OCI-M2 (cell line): ENCODE data around the gene HSPBP1.
"Not testable (repeated sequence)": the region's sequence is repeated elsewhere in the genome, so short reads cannot be mapped to it uniquely, and the experiment has no call there.

Experiments used
- DNase-seq: peaks from one replicate; lab custom pipeline; 2025; ENCODE audit not compliant: unreplicated experiment; lab: John Stamatoyannopoulos, UW

HSPBP1 gene

DNA sequence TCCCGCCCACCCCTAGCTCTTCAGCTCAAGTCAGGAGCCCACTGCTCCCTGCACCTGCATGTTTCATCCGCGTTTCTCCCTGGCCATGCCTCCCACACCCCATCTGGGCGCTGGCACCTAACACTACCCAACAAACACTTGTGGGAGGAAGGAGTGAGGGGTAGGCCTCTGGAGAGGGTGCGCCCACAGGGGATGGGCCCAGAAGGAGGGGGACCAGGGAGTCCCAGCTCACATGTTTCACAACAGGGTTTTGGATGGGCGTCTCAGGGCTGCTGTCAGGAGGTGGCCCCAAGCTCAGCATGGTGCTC is 39.2 kb downstream of the HSPBP1 start:
- DNase-seq, result no peak

DNA sequence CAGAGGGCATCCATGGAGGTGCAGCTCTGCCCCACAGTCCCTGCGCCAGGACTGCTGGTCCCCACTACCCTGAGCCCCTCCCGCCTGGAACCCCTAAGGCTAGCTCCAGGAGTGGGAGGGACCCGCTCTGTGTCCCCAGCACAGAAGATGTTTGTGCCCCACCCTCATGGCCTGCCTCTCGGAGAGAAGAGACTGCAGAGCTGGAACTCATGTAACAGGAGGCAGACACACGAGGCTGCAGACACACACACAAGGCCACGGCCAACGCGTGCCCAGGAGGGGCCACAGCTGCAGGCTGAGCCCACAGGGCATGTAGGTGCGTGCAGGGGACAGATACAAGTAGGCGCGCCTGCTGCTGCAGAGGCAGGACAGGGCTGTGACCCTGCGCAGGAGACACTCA is 40.9 kb downstream of the HSPBP1 start:
- DNase-seq, result no peak

DNA sequence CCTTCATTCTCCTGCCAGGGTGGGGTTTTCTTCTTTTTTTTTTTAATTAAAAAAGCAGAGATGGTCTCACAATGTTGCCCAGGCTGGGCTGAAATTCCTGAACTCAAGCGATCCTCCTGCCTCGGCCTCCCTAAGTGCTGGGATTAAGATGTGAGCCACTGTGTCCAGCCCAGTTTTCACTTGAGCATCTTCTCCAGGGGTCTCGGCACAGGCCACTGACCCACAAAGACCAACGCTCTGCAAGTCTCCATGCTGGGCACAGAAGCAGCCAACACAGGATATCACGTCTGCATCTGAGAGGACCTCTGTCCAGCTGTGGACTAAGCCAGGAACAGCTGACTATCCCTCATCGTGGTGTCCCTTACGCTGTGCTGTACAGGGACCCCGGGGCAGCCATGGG is 41.9 kb downstream of the HSPBP1 start:
- DNase-seq, result no peak

DNA sequence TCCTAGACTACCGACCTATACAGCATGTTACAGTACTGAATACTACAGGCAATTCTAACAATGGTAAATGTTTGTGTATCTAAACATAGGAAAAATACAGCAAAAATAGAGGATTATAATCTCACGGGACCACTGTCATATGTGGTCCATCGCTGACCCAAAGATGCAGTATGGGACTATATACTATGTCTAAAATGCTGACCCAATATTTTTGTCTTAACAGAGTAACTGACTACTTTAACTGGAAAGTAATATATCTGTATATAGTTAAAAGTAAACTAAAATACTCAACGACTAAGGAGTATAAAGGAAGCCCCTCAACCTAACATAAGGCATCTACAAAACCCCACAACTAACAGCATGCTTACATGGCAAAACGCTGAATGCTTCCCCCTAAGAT is 46.9 kb downstream of the HSPBP1 start:
- DNase-seq, result no peak

DNA sequence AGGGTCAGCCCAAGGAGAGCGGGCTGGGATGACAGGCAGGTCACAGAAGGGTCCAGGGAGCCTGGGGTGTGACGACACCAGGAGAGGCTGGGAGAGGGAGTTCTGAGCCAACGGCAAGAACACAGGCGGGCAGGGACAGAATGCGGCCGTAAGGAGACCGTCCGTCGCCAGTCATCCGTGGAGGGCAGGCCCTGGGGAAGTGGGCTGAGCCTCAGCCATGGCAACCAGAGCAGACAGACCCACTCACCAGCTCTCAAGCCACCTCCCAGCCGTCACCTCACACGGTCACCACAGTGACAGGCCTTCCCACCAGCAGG is 47.7 kb downstream of the HSPBP1 start:
- DNase-seq, result no peak

DNA sequence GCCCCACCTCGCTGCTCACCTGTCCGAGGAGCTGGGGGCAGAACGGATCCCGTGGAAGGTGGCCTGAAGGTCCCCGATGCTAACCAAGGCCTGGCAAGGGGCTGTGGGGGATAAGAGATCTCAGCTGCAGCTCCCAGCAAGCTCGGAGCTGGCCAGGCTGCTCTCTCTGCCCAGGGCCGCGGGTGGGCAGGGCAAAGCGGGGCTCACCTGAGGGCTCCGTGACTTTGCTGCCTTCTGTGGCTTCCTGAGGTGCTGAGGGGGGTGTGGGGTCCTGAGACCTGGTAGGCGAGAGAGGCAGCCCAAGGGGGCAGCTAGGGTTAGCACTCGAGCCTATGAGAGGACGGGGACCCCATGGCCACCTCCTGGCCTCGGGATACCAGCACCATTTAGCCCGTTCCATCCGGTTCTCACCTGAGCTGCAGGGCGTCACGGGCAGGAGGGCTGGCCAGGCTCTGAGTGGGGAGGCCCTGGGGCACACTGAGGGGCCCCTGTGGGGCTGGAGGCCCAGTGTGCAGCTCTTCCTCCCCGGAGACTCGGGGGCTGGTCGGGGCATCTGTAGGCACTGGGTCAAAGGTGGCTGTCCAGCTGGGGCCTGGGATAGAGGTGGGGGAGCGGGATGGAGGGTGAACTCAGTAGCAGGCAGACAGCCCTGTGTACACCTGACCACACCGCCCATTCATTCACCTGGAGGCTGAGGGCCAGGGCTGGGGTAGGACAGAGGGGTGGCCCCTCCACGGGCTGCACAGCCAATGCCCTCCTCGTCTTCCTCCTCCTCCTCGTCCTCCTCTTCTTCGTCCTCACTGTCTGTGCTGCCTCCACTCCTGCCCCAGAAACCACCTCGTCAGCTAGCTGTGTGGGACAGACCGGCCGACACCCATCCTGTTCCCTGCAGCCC is 48.3 kb downstream of the HSPBP1 start:
- no peak for DNase-seq

DNA sequence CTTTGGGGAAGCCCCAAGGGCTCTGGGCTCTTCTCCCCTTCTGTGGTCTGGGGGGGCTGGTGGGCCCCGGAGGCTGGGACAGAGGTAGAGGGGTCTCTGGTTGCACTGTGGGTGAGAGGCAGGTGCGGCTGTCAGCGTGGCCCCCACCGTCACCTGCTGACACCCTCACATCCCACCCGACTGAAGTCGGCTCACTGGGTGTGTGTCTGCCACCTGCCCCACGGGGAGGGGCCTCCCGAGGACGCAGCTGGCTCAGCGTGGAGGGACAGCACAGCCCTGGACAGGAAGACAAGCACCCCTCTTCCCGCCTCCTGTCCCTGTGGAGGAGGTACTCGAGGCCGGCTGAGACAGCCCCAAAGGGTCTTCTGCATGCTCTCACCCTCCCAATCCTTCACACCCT is 49.1 kb downstream of the HSPBP1 start:
- DNase-seq, result no peak

DNA sequence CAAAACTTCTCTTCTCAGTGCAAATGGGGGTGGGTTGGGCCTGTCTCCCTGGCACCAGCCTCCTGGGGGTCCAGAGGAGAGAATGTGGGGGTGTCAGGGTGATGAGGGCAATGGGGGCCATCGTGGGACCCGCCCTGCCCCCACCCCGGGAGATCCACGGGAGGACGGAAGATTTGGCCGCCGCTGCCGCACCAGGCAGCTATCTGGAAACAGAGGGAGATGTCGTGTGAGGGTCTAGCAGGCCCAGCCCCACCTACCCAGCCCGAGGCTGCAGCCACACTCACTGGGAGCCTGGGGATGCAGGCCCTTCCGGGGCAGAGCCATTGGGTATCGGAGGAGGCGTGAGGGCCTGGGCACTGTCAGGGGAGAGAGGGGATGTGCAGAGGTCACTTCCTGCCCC is 49.6 kb downstream of the HSPBP1 start:
- DNase-seq, result no peak

DNA sequence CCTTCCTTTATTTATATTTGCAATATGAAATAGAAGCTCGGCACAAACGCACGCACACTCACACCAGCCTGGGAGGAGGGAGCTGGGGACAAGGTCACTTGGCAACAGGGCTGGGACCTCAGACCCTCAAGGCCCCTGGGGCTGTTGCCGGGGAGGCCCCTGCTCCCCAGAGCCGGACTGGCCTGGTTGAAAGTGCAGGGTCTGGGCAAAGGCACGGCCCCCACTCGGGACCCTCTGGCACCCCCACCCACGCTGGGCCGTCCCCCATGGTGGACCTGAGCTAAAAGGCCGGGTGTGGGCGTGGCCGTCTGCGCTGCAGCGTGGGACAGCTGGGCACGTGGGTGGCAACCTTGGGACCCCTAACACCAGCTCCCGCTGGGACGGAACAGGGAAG is 50.1 kb downstream of the HSPBP1 start:
- no peak for DNase-seq

DNA sequence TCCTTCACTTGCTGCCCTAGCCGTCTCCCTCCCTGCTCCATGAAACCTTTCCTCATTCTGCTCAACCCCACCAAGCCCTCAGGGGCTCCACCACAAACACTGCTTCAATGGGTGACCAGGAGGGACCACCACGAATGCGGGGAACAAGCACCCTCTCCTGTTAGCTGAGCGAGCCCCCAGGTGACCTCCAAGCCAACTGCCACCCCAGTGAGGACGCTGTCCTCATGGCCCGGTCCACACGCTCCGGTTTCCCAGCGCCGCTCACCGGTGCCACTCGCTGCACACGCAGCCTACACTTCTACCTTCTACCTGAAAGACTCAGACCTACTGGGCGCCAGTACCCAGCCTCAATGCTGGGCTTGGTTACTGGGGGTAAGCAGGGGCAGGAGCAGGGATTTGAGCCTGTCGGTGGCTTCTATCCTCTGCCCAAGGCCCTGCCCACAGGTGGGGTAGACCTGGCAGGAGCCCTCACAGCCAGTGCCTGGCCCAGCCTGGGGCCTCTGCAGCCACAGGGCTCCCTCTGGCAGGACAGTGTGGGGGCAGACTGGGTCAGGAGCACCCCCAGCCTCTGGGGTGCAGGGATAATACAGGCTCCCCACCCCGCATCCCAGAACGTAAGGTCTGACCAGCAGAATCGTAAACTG is 50.6 kb downstream of the HSPBP1 start:
- DNase-seq, result no peak

DNA sequence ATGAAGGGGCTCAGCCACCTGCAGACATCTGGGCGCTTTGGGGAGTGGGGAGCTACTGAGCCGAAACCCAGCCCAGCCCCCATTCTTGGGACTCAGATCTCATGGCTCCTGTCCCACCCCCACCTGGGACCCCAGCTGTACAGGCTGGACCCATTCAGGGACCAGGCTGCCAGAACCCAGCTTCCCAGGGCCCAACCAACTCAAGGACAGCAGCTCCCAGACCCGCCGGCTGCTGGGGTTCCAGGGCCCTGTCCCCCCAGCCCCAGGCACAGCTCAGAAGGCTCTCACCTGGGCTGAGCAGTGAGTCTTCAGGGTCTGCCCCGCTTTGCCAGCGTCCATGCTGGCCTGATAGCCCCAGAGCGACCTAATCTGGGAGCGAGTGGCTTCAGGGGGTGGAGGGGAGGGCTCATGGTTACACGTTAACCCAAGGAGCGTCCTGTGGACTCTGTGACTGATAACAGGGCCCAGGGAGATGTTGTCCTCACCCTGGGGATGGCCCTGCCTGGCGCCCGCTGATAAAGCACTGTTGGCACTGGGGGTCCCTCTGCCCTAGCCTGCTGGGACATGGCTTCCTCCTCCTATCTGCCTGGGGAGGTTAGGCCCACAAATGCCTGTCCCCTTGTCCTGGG is 51.4 kb downstream of the HSPBP1 start, which contains the start of gene TMEM86B:
Gene TMEM86B, minus strand, starts transcription at position 361 of the 629 bp plus-strand sequence. Its CDS starts 22 bp downstream, at position 339.
- no peak for DNase-seq

DNA sequence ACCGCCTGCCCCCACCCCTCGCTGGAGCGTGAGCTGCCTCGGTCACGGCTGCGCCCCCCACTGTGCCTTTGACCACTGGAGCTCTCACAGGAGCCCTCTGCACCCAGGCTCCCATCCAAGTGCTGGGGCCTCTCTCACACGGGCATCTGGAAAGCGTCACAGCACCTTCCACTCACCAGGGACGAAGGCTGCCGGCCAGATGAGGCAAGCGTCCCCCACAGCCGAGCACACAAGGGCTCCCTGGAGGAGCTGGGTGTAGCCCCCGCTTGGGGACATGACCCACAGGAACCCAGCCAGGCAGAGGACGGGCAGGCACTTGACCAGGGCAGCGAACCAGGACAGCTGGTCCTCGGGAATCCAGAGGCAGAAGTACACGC is 51.9 kb downstream of the HSPBP1 start:
- no peak for DNase-seq

DNA sequence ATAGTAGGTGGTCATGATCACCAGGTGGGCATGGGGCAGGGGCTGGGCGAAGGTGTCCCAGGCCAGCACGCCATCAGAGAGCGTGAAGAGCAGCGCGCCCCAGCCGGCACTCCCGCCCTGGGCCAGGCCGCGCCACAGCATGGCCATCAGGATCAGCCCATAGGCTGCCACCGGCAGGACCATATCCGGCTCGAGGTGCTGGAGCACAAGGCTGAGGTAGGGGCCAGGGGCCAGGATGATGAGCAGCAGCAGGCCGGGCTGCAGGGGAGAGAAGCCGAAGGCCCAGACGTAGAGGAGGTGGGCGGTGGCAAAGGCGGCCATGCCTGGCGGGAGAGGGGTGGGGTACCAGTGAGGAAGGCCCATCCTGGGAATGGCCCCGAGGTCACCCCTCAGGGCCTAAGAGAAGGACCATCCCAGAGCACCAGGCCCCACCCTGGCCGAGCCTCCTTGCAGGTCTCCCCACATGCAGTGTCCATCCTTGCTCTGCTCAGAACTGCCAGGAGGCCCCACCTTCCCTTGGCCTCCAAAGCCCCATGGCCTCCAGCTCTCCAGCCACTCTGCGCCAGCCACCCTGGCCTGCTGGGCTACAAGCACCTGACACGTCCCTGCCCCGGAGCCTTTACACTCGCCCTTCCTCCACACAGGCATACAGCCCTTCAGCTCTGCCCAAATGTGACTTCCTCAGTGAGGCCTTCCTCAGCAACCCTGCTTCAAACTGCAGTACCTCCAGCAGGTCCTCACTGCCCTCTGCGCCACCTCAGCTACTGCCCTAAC is 52.5 kb downstream of the HSPBP1 start:
- DNase-seq, result no peak

DNA sequence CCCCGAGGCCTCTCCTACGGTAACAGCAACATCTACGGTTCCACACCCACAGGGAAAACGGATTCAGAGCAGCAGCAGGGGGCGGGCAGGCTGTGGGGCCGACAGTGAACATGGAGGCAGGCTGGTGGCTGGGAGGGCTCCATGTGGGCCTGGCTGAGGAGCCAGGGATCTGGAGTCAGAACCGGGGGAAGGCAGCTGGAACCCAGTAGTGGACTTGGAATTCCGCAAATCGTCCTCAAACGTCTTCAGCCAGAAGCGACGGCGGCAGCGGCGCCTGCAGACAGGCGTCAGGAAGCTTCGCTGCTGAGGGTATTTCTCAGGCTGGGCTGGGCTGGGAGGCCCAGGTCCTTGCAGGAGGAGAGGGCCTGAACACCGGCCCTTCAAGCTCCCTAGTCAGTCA is 53.1 kb downstream of the HSPBP1 start:
- no peak for DNase-seq

DNA sequence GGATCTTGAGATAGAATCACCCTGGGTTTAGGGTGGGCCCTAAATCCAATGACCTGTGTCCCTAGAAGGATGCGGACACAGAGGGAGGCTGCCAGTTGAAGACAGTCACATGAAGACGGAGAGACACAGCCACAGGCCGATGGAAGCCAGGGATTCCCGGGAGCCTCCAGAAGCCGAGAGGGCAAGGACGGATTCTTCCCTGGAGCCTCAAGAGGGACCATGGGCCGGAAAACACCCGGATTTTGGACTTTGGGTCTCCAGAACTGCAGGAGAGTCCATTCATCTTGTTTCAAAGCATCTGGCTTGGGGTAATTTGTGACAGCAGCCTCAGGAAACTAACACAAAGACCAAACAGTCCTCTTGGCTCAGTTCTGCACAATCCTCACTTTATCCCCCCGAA is 53.6 kb downstream of the HSPBP1 start:
- DNase-seq, result no peak

DNA sequence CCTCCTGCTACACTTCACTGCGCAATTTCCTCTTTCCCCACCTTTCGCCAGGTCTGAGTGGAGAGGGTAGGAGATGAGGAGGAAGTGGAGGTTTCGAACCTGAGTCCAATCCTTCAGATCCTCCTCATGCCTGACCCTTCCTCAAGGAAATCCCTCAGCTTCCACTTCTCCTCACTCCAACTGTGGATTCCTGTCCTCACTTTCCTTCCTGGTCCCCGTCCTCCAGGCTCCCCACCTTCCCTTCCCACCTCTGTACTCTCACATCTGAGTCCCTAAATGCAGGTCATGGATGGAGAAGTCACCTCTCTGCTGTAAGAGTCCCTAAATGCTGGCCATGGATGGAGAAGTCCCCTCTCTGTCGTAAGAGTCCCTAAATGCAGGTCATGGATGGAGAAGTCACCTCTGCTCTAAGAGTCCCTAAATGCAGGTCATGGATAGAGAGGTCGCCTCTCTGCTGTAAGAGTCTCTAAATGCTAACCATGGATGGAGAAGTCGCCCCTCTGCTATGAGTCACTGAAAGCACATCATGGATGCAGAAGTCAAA is 54.4 kb downstream of the HSPBP1 start:
- DNase-seq, result no peak

DNA sequence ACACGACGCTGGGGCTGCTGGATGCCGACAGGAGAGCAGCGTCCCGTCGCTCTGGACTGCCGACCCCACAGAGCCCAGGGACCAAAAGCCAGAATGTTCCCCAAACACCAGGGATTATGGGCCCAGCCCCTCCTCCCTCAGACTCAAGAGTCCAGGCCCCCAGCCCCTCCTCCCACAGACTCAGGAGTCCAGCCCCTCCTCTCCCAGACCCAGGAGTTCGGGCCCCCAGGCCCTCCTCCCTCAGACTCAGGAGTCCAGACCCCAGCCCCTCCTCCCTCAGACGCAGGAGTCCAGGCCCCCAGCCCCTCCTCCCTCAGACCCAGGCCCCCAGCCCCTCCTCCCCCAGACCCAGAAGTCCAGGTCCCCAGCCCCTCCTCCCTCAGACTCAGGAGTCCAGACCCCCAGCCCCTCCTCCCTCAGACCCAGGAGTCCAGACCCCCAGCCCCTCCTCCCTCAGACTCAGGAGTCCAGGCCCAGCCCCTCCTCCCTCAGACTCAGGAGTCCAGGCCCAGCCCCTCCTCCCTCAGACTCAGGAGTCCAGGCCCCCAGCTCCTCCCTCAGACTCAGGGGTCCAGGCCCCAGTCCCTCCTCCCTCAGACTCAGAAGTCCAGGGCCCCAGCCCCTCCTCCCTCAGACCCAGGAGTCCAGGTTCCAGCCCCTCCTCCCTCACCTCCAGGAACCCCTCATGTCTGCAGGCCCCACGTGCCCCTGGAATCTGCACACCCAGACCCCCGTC is 55.1 kb downstream of the HSPBP1 start:
- DNase-seq, result not testable (repeated sequence)

DNA sequence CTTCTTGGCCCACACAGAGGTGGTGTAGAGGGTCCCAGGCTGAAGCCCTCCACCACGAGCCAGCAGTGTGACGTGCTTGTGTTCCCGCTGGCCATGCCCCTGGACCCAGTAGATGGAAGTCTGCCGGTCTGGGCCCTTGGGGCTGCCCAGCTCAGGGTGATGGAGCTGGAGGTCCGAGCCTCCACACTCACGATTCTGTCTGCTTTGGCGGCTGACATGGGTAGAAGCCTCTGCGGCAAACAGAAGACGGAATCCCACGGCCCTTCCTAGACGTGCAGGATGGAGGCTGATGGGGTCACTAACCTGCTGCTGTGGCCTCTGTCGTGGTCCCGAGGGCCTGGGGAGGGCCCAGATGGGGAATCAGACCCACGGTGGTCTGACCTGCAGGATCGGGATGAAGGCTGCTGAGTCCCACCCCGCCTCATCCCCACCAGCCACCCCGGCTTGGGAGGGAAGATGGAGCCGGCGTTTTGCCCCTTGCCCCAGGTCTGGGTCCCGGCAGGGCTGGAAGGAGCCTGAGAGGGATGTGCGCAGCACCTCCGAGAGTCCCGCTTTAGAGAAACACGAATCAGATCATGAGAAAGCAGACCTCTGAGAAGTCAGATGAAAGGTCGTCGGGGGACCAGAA is 55.8 kb downstream of the HSPBP1 start:
- no peak for DNase-seq

DNA sequence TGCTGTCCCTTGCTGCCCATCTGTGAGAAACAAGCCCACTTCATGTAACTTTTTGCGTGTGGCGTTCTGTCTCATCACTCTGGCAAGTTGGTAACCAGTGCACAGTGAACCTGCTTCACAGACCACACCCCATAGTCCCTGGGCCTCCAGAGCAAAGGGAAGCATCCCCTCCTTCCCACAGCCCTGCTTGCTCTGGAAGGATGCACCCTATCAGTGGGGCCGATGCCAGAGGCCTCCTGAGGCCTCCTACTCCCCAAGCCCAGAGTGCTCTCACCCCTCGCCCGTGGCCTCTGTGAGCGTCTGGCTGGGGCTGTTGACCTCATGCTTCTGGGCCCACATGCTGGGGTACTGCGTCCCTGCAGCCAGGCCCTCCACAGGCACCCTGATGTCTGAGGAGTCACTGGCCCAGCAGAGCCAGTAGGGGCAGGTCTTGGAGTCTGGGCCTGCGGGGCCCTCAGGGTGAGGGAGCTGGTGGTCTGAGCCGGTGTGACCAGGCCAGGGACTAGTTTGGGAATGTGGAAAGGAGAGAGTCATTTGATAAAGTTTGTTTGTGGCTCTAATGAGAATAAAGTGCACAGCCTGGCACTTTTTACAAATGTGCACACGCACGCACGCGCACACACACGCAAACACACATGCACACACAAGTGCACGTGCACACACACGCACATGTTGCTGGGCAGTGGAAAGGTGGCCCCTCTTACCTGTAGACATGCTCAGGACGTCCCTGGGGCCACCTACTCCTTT is 56.4 kb downstream of the HSPBP1 start:
- no peak for DNase-seq

DNA sequence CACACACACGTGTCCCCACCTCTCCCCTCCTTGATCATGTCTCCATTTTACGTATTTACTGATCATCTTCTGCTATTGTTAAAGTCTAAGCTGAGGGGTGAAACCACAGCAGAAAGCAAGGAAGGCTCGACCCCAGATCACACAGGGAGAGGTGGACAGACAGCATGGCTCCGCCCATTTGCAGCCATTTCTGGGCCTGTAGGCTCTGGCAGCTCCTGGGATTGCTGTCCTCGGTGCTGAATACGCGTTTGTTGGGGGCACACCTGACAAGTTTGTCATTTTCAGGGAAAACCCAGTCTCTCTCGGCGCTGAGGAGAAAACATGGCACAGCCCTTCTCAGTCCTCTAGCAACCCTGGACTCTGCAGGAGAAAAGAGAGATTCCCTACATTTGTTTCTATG is 59.4 kb downstream of the HSPBP1 start:
- no peak for DNase-seq
